ENCODE measurements around the gene LTBP2. TPM values are rescaled to one million over a fixed set of nuclear protein-coding genes. Genes with fewer than 3 reads are reported as not detected.

The LTBP2 gene
- total and polyA plus RNA-seq, 2 of the 13 experiments (the other 11 are each of a cell fraction or from before 2014, with no cell fraction given), result 0.20 to 0.41 TPM

- TF ChIP-seq E2F5 (CRISPR knock-in tag; conservative IDR thresholded peaks at IDR 0.05) (no peak), ZNF503 (CRISPR knock-in tag; IDR thresholded peaks at IDR 0.05) (peak; percentile 50), MLX (CRISPR knock-in tag; IDR thresholded peaks at IDR 0.05) (no peak), GABPA (IDR thresholded peaks at IDR 0.05; ENCODE audit: low read depth, low read length) (no peak), GABPA (CRISPR knock-in tag; IDR thresholded peaks at IDR 0.05; ENCODE audit: low read depth) (no peak), NFKB2 (CRISPR knock-in tag; IDR thresholded peaks at IDR 0.05; ENCODE audit: borderline replicate concordance) (peak; percentile 51; the same call in 1 of the 2 replicates), DMAP1 (CRISPR knock-in tag; IDR thresholded peaks at IDR 0.05) (peak; percentile 80; the same call in 1 of the 2 replicates), ZNF513 (CRISPR knock-in tag; conservative IDR thresholded peaks at IDR 0.05) (no peak), SETDB1 (CRISPR knock-in tag; IDR thresholded peaks at IDR 0.05; ENCODE audit: borderline replicate concordance) (no peak), ZBTB40 (IDR thresholded peaks at IDR 0.05) (no peak), ZBTB40 (CRISPR knock-in tag; IDR thresholded peaks at IDR 0.05) (peak; percentile 68), ZNF234 (CRISPR knock-in tag; conservative IDR thresholded peaks at IDR 0.05) (no peak), ZFX (CRISPR knock-in tag; IDR thresholded peaks at IDR 0.05; ENCODE audit: low read depth) (peak; percentile 75), ZBTB1 (CRISPR knock-in tag; IDR thresholded peaks at IDR 0.05; ENCODE audit: borderline replicate concordance) (no peak), ZNF510 (CRISPR knock-in tag; IDR thresholded peaks at IDR 0.05; ENCODE audit: low read depth) (no peak), ARNT (IDR thresholded peaks at IDR 0.05) (no peak), ZSCAN12 (CRISPR knock-in tag; IDR thresholded peaks at IDR 0.05) (peak; percentile 83; the same call in 1 of the 2 replicates)
Observed at GRCh38 chr14:74492776-74493342, 119.2 kb downstream of the LTBP2 start, which contains the start of gene NPC2 (continued).

All from HepG2 (cell line).